Measurements from ENCODE around the gene GPHA2. TPM values are rescaled to one million over a fixed set of nuclear protein-coding genes. Genes with fewer than 3 reads are reported as not detected.

Gene GPHA2
- total and polyA plus RNA-seq, 2 of the 13 experiments (the other 11 are each of a cell fraction or from before 2014, with no cell fraction given), result 13.0 to 19.1 TPM

DNA sequence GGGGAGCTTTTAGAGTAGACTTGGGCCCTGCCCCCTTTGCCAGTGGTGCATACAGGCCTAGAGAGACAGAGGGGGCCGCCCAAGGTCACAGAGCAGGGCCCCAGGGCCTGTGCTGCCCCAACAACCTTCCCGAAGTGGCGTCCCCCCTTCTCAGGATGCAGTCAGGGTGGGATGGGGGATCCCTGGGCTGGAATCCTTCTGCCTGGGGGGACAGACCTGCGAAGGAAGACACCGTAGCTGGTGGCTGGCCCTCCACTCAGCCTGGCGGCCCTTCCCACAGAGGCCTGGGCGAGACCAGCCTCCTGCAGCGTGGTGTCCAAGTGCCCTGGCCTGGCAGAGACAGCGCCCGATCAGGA, 42.9 kb downstream of the GPHA2 start (continued):
- TF ChIP-seq TRIM24 (CRISPR knock-in tag; IDR thresholded peaks at IDR 0.05) (no peak), POGZ (CRISPR knock-in tag; IDR thresholded peaks at IDR 0.05) (no peak), ZNF550 (CRISPR knock-in tag; IDR thresholded peaks at IDR 0.05; ENCODE audit: borderline replicate concordance) (no peak), TGIF2 (CRISPR knock-in tag; IDR thresholded peaks at IDR 0.05) (no peak), CHD4 (IDR thresholded peaks at IDR 0.05; ENCODE audit: borderline replicate concordance, low read length) (no peak), PHF21A (CRISPR knock-in tag; IDR thresholded peaks at IDR 0.05) (no peak), RFX3 (CRISPR knock-in tag; IDR thresholded peaks at IDR 0.05) (no peak), MIER3 (CRISPR knock-in tag; IDR thresholded peaks at IDR 0.05; ENCODE audit: borderline replicate concordance) (no peak), SCMH1 (CRISPR knock-in tag; IDR thresholded peaks at IDR 0.05; ENCODE audit: borderline replicate concordance) (no peak), RORA (CRISPR knock-in tag; IDR thresholded peaks at IDR 0.05) (no peak), ZKSCAN1 (IDR thresholded peaks at IDR 0.05; ENCODE audit: low read length) (no peak)
- TF ChIP-seq, protein P1, sequence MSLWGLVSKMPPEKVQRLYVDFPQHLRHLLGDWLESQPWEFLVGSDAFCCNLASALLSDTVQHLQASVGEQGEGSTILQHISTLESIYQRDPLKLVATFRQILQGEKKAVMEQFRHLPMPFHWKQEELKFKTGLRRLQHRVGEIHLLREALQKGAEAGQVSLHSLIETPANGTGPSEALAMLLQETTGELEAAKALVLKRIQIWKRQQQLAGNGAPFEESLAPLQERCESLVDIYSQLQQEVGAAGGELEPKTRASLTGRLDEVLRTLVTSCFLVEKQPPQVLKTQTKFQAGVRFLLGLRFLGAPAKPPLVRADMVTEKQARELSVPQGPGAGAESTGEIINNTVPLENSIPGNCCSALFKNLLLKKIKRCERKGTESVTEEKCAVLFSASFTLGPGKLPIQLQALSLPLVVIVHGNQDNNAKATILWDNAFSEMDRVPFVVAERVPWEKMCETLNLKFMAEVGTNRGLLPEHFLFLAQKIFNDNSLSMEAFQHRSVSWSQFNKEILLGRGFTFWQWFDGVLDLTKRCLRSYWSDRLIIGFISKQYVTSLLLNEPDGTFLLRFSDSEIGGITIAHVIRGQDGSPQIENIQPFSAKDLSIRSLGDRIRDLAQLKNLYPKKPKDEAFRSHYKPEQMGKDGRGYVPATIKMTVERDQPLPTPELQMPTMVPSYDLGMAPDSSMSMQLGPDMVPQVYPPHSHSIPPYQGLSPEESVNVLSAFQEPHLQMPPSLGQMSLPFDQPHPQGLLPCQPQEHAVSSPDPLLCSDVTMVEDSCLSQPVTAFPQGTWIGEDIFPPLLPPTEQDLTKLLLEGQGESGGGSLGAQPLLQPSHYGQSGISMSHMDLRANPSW (CRISPR knock-in tag; IDR thresholded peaks at IDR 0.05; ENCODE audit: borderline replicate concordance), result no peak
- TF ChIP-seq, protein P2, sequence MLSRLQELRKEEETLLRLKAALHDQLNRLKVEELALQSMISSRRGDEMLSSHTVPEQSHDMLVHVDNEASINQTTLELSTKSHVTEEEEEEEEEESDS (CRISPR knock-in tag; IDR thresholded peaks at IDR 0.05; ENCODE audit: borderline replicate concordance), result no peak
- TF ChIP-seq, protein P3, sequence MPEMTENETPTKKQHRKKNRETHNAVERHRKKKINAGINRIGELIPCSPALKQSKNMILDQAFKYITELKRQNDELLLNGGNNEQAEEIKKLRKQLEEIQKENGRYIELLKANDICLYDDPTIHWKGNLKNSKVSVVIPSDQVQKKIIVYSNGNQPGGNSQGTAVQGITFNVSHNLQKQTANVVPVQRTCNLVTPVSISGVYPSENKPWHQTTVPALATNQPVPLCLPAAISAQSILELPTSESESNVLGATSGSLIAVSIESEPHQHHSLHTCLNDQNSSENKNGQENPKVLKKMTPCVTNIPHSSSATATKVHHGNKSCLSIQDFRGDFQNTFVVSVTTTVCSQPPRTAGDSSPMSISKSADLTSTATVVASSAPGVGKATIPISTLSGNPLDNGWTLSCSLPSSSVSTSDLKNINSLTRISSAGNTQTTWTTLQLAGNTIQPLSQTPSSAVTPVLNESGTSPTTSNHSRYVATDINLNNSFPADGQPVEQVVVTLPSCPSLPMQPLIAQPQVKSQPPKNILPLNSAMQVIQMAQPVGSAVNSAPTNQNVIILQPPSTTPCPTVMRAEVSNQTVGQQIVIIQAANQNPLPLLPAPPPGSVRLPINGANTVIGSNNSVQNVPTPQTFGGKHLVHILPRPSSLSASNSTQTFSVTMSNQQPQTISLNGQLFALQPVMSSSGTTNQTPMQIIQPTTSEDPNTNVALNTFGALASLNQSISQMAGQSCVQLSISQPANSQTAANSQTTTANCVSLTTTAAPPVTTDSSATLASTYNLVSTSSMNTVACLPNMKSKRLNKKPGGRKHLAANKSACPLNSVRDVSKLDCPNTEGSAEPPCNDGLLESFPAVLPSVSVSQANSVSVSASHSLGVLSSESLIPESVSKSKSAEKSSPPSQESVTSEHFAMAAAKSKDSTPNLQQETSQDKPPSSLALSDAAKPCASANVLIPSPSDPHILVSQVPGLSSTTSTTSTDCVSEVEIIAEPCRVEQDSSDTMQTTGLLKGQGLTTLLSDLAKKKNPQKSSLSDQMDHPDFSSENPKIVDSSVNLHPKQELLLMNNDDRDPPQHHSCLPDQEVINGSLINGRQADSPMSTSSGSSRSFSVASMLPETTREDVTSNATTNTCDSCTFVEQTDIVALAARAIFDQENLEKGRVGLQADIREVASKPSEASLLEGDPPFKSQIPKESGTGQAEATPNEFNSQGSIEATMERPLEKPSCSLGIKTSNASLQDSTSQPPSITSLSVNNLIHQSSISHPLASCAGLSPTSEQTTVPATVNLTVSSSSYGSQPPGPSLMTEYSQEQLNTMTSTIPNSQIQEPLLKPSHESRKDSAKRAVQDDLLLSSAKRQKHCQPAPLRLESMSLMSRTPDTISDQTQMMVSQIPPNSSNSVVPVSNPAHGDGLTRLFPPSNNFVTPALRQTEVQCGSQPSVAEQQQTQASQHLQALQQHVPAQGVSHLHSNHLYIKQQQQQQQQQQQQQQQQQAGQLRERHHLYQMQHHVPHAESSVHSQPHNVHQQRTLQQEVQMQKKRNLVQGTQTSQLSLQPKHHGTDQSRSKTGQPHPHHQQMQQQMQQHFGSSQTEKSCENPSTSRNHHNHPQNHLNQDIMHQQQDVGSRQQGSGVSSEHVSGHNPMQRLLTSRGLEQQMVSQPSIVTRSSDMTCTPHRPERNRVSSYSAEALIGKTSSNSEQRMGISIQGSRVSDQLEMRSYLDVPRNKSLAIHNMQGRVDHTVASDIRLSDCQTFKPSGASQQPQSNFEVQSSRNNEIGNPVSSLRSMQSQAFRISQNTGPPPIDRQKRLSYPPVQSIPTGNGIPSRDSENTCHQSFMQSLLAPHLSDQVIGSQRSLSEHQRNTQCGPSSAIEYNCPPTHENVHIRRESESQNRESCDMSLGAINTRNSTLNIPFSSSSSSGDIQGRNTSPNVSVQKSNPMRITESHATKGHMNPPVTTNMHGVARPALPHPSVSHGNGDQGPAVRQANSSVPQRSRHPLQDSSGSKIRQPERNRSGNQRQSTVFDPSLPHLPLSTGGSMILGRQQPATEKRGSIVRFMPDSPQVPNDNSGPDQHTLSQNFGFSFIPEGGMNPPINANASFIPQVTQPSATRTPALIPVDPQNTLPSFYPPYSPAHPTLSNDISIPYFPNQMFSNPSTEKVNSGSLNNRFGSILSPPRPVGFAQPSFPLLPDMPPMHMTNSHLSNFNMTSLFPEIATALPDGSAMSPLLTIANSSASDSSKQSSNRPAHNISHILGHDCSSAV (CRISPR knock-in tag; IDR thresholded peaks at IDR 0.05; ENCODE audit: borderline replicate concordance), result no peak
- TF ChIP-seq, protein P4, sequence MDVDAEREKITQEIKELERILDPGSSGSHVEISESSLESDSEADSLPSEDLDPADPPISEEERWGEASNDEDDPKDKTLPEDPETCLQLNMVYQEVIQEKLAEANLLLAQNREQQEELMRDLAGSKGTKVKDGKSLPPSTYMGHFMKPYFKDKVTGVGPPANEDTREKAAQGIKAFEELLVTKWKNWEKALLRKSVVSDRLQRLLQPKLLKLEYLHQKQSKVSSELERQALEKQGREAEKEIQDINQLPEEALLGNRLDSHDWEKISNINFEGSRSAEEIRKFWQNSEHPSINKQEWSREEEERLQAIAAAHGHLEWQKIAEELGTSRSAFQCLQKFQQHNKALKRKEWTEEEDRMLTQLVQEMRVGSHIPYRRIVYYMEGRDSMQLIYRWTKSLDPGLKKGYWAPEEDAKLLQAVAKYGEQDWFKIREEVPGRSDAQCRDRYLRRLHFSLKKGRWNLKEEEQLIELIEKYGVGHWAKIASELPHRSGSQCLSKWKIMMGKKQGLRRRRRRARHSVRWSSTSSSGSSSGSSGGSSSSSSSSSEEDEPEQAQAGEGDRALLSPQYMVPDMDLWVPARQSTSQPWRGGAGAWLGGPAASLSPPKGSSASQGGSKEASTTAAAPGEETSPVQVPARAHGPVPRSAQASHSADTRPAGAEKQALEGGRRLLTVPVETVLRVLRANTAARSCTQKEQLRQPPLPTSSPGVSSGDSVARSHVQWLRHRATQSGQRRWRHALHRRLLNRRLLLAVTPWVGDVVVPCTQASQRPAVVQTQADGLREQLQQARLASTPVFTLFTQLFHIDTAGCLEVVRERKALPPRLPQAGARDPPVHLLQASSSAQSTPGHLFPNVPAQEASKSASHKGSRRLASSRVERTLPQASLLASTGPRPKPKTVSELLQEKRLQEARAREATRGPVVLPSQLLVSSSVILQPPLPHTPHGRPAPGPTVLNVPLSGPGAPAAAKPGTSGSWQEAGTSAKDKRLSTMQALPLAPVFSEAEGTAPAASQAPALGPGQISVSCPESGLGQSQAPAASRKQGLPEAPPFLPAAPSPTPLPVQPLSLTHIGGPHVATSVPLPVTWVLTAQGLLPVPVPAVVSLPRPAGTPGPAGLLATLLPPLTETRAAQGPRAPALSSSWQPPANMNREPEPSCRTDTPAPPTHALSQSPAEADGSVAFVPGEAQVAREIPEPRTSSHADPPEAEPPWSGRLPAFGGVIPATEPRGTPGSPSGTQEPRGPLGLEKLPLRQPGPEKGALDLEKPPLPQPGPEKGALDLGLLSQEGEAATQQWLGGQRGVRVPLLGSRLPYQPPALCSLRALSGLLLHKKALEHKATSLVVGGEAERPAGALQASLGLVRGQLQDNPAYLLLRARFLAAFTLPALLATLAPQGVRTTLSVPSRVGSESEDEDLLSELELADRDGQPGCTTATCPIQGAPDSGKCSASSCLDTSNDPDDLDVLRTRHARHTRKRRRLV (CRISPR knock-in tag; IDR thresholded peaks at IDR 0.05), result no peak

Measured in HepG2 (cell line).